DOHH2 (cell line): ENCODE results near the gene FASTK.
A peak's percentile ranks its signal among the peaks of the same experiment; 100 is the strongest.

Experiments used
- H3F3A ChIP-seq: fragments of 200-600 bp; sonication (generic), shearing (Covaris generic); 2 replicates; pipeline ENCODE4 v1.6.0; 2016; ENCODE audit warnings: antibody characterized with exemption, mild to moderate bottlenecking; ENCODE audit not compliant: control insufficient read depth, insufficient read depth
- H3K27ac ChIP-seq: fragments of 200-600 bp; sonication (generic); 2 replicates; pipeline ENCODE4 v1.5.1; 2014; ENCODE audit warnings: low read depth, mild to moderate bottlenecking, low read length, moderate library complexity
- H3K27me3 ChIP-seq: fragments of 200-600 bp; sonication (generic); 2 replicates; pipeline ENCODE4 v1.6.1; 2014; ENCODE audit warnings: mild to moderate bottlenecking, low read length, mixed read lengths; ENCODE audit not compliant: control insufficient read depth
- H3K36me3 ChIP-seq: fragments of 200-600 bp; sonication (generic); 2 replicates; pipeline ENCODE4 v1.6.1; 2014; ENCODE audit warnings: mild to moderate bottlenecking, low read length, moderate library complexity, mixed read lengths; ENCODE audit not compliant: control insufficient read depth
- H3K4me1 ChIP-seq: fragments of 200-600 bp; sonication (generic); 2 replicates; pipeline ENCODE4 v1.6.1; 2014; ENCODE audit warnings: mild to moderate bottlenecking, low read length, mixed read lengths; ENCODE audit not compliant: control insufficient read depth
- H3K4me2 ChIP-seq: fragments of 200-600 bp; sonication (generic); 2 replicates; pipeline ENCODE4 v1.6.0; 2014; ENCODE audit warnings: mild to moderate bottlenecking, low read length, moderate library complexity
- H3K4me3 ChIP-seq: fragments of 200-600 bp; sonication (generic); 2 replicates; pipeline ENCODE4 v1.5.1; 2014; ENCODE audit warnings: mild to moderate bottlenecking, low read length, mixed read lengths
- H3K79me2 ChIP-seq: fragments of 200-600 bp; sonication (generic); 2 replicates; pipeline ENCODE4 v1.6.1; 2014; ENCODE audit warnings: mild to moderate bottlenecking, low read length, mixed read lengths; ENCODE audit not compliant: control insufficient read depth
- H3K9me2 ChIP-seq: fragments of 200-600 bp; sonication (generic); replicated peaks from 2 replicates; pipeline ENCODE4 v1.6.1; 2014; ENCODE audit warnings: mild to moderate bottlenecking, low read length, mixed read lengths; ENCODE audit not compliant: control insufficient read depth
- H3K9me3 ChIP-seq: fragments of 200-600 bp; sonication (generic); 2 replicates; pipeline ENCODE4 v1.6.1; 2014; ENCODE audit warnings: antibody characterized with exemption, low read length, mixed read lengths; ENCODE audit not compliant: control insufficient read depth, insufficient read depth
- H4K20me1 ChIP-seq: fragments of 200-600 bp; sonication (generic); 2 replicates; pipeline ENCODE4 v1.6.0; 2014; ENCODE audit warnings: low read depth, mild to moderate bottlenecking, antibody characterized with exemption, low read length, moderate library complexity; ENCODE audit not compliant: control insufficient read depth, insufficient read depth
- EZH2phosphoT487 ChIP-seq: fragments of 200-600 bp; sonication (generic); IDR thresholded peaks from 2 replicates; pipeline ENCODE4 v1.6.1; 2017; ENCODE audit warnings: borderline replicate concordance, mild to moderate bottlenecking, antibody characterized with exemption, low read length, moderate library complexity, mixed read lengths
- TF ChIP-seq, protein P1 (sequence below): fragments of 200-600 bp; sonication (generic); IDR thresholded peaks from one replicate; pipeline ENCODE4 v1.5.1; 2014; ENCODE audit warnings: antibody characterized with exemption, mild to moderate bottlenecking, low read depth, low read length; ENCODE audit not compliant: poor library complexity, severe bottlenecking

The FASTK gene

DNA sequence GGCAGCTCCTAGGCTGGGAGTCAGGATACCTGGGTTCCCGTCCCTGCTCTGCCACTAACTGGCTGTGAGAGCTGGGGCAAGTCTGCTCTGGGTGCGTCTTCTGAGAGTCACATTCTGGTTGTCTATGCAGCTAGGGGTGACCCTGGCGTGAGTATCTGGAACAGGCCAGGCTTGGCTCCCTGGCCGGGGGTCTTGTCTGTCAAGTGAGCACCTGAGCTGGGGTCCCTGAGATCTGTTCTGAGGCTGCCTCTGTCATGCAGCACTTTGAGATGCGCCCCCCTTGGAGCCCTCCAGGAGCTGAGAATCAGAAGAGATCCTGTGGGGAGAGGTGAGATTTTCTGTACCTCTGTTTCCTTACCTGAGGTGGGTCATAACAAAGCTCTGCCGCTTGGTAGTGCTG lies 13.1 kb upstream of the FASTK start:
- H3K9me2 ChIP-seq = no peaks in the 10 kb centered on the region
- peaks cover 16% of the 10 kb centered on the region for H3K27me3 ChIP-seq
- H3K9me3 ChIP-seq = no peaks in the 10 kb centered on the region
- H3K4me1 ChIP-seq = peaks cover 6% of the 10 kb centered on the region; the same call in 1 of the 2 replicates
- H3K4me2 ChIP-seq = no peak overlapping the region
- no peaks in the 10 kb centered on the region for H3F3A ChIP-seq
- H3K79me2 ChIP-seq = no peaks in the 10 kb centered on the region
- no peak overlapping the region for H3K27ac ChIP-seq
- no peak overlapping the region for H3K4me3 ChIP-seq
- H4K20me1 ChIP-seq = no peaks in the 10 kb centered on the region
- no peaks in the 10 kb centered on the region for H3K36me3 ChIP-seq
- TF ChIP-seq EZH2phosphoT487 = no peak
- TF ChIP-seq, protein P1, sequence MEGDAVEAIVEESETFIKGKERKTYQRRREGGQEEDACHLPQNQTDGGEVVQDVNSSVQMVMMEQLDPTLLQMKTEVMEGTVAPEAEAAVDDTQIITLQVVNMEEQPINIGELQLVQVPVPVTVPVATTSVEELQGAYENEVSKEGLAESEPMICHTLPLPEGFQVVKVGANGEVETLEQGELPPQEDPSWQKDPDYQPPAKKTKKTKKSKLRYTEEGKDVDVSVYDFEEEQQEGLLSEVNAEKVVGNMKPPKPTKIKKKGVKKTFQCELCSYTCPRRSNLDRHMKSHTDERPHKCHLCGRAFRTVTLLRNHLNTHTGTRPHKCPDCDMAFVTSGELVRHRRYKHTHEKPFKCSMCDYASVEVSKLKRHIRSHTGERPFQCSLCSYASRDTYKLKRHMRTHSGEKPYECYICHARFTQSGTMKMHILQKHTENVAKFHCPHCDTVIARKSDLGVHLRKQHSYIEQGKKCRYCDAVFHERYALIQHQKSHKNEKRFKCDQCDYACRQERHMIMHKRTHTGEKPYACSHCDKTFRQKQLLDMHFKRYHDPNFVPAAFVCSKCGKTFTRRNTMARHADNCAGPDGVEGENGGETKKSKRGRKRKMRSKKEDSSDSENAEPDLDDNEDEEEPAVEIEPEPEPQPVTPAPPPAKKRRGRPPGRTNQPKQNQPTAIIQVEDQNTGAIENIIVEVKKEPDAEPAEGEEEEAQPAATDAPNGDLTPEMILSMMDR = no peak

DNA sequence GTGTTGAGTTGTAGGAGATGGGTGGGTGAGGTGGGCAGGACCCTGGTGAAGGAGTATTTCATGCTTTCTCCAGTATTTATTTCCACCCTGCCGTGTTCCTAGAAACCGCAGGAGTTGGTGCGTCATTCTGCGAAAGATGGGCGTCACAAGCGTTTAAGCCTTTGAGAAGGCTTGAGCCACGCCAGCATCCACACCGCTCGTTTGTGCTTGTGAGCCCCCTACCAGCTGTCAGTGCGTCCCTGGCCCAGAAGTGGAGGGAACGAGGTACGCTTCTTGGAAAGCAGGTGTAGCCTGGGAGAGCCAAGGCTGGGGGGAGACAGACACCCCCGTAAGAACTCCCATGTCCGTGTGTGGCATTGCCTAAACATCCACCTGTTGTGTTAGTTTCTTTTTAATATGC lies 11.4 kb upstream of the FASTK start:
- Histone ChIP-seq H3K27ac (no peak overlapping the region), H3K9me3 (no peaks in the 10 kb centered on the region), H3K9me2 (no peaks in the 10 kb centered on the region), H3F3A (no peaks in the 10 kb centered on the region), H3K4me2 (no peak overlapping the region), H3K4me1 (peaks cover 10% of the 10 kb centered on the region), H3K79me2 (no peaks in the 10 kb centered on the region), H3K4me3 (no peak overlapping the region), H4K20me1 (peaks cover 6% of the 10 kb centered on the region), H3K27me3 (peaks cover 33% of the 10 kb centered on the region), H3K36me3 (no peaks in the 10 kb centered on the region)
- TF ChIP-seq EZH2phosphoT487 = no peak
- TF ChIP-seq, protein P1 = no peak

DNA sequence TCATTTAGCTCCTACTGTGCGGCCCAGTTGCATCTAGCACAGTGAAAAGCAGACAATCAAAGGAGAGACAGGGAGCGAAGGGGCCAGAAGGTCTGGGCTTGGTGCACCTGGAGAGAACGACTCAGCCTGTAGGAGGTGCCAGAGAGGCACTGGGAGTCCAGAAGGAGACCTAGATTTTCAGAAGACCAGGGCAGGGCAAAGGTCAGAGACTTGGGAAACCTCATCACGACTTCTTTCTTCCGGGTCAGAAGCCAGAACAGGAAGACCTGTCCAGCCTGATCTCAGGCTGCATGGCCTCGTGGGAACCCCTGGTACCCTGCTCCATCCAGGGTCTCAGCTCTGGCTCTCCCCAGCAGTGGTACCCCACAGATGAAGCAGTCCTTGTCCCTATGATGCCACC lies 10.8 kb upstream of the FASTK start:
- H3F3A ChIP-seq = no peaks in the 10 kb centered on the region
- H3K79me2 ChIP-seq = no peaks in the 10 kb centered on the region
- no peaks in the 10 kb centered on the region for H3K9me3 ChIP-seq
- no peak overlapping the region for H3K27ac ChIP-seq
- no peak overlapping the region for H3K4me3 ChIP-seq
- H3K27me3 ChIP-seq = peaks cover 36% of the 10 kb centered on the region
- H3K36me3 ChIP-seq = no peaks in the 10 kb centered on the region
- TF ChIP-seq, protein P1 = peak; percentile 83
- no peak for TF ChIP-seq EZH2phosphoT487
- H4K20me1 ChIP-seq = peaks cover 7% of the 10 kb centered on the region
- no peak overlapping the region for H3K4me2 ChIP-seq
- no peaks in the 10 kb centered on the region for H3K9me2 ChIP-seq
- H3K4me1 ChIP-seq = peaks cover 12% of the 10 kb centered on the region

DNA sequence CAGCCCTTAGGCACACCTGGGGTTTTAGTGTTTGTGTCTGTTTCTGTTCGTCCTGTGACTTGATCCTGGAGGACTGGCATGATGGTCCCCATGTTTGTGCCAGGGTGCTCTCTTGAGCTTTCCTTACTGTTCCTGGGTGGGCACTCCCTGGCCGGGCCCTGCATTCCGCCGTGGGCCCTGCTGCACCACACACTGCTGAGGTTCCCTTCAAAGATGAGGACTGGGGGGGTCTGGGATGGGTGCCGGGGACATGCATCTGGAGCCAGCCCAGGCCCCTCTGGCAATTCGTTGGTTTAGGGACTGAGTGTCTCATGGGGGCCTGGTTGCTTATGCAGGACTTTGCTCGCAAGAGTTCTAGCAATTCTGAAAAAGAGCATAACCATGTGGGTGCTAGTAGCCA lies 10.4 kb upstream of the FASTK start:
- Histone ChIP-seq H3K36me3 (no peaks in the 10 kb centered on the region), H4K20me1 (peaks cover 7% of the 10 kb centered on the region), H3K79me2 (no peaks in the 10 kb centered on the region)

More for the DNA sequence above, 10.4 kb upstream of the FASTK start:
- H3K9me3 ChIP-seq = no peaks in the 10 kb centered on the region
- no peak overlapping the region for H3K4me3 ChIP-seq
- H3K4me2 ChIP-seq = no peak overlapping the region
- no peak overlapping the region for H3K27ac ChIP-seq
- H3K27me3 ChIP-seq = peaks cover 37% of the 10 kb centered on the region
- H3K9me2 ChIP-seq = no peaks in the 10 kb centered on the region
- no peaks in the 10 kb centered on the region for H3F3A ChIP-seq
- no peak for TF ChIP-seq EZH2phosphoT487
- TF ChIP-seq, protein P1 = no peak
- H3K4me1 ChIP-seq = peaks cover 13% of the 10 kb centered on the region
